Measurements from ENCODE around the gene JAKMIP2. TPM values are rescaled to one million over a fixed set of nuclear protein-coding genes. Genes with fewer than 3 reads are reported as not detected.
"Not testable (repeated sequence)": the region's sequence is repeated elsewhere in the genome, so short reads cannot be mapped to it uniquely, and the experiment has no call there.

Gene JAKMIP2
- total RNA-seq, 4 donors from 2014 or later = 2.1 TPM; not detected in 2

DNA sequence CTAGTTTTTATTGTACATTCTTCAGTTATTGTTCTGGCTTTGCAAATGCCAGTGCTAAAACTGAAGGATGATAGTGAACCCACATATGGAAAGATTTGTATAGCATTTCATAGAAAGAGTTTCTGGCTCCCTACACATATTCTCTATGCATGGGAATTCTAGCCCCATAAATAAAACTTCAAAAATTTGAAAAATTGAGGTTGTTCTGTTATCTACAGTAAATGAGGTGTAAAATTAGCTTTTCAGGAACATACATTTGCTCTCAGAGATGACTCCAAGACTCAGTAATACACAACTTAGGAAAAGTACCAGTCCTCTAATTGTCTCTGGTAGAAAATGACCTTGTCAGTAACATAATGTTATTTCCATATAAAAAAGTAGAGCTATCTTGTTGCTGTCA is 192.4 kb downstream of the JAKMIP2 start:
- no peak overlapping the region for H3K27ac ChIP-seq
- no peaks in the 10 kb centered on the region for H3K9me3 ChIP-seq
- H3K4me1 ChIP-seq = no peaks in the 10 kb centered on the region
- H3K36me3 ChIP-seq = no peaks in the 10 kb centered on the region
- no peak for TF ChIP-seq POLR2A (IDR thresholded peaks at IDR 0.05)
- no peak for TF ChIP-seq CTCF (IDR thresholded peaks at IDR 0.05)
- DNase-seq = no peak
- H3K4me3 ChIP-seq = no peak overlapping the region
- no peaks in the 10 kb centered on the region for H3K27me3 ChIP-seq

DNA sequence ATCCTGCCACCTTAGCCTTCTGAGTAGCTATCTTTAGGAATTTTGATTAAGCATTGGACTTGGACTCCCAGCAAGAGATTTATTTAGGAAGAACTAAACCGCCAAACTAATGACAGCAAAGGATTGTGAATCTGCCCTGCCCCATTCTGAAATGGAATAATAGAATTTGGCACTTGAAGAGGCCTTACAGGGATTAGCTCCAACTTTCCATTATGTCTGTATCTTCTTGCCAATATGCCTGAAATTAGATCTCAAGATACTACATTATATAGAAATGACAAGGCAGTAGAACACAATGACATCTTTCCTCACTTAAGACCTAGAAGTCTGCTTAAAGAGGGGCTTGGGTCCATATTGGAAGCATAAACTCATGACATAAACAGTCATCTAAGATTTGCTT is 195.7 kb downstream of the JAKMIP2 start:
- Histone ChIP-seq H3K27me3 (no peaks in the 10 kb centered on the region), H3K4me1 (no peaks in the 10 kb centered on the region), H3K27ac (no peak overlapping the region), H3K36me3 (no peaks in the 10 kb centered on the region), H3K4me3 (no peak overlapping the region), H3K9me3 (no peaks in the 10 kb centered on the region)
- DNase-seq = no peak
- TF ChIP-seq POLR2A (IDR thresholded peaks at IDR 0.05) = no peak
- no peak for TF ChIP-seq CTCF (IDR thresholded peaks at IDR 0.05)

DNA sequence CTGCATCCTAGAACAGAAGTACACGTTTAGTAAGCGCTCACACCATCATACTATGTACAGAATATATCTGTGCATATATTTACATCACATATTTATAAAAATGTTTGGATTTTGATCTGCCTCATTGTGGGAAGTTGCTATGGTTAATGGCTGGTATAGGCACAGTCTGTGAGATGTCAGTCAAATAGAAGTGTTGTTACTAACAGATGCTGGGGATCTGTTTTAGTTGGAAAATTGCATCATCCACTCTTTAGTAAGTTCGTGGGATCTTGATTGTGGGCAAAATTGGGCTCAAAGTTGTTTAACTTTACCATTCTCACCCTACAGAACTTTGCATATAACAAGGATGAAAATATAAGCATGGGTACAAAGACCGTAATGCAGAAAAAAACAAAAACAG is 196.3 kb downstream of the JAKMIP2 start:
- TF ChIP-seq CTCF (IDR thresholded peaks at IDR 0.05) = no peak
- TF ChIP-seq POLR2A (IDR thresholded peaks at IDR 0.05) = no peak
- Histone ChIP-seq H3K36me3 (no peaks in the 10 kb centered on the region), H3K4me3 (no peak overlapping the region), H3K4me1 (no peaks in the 10 kb centered on the region), H3K27ac (no peak overlapping the region), H3K27me3 (no peaks in the 10 kb centered on the region), H3K9me3 (no peaks in the 10 kb centered on the region)
- no peak for DNase-seq

DNA sequence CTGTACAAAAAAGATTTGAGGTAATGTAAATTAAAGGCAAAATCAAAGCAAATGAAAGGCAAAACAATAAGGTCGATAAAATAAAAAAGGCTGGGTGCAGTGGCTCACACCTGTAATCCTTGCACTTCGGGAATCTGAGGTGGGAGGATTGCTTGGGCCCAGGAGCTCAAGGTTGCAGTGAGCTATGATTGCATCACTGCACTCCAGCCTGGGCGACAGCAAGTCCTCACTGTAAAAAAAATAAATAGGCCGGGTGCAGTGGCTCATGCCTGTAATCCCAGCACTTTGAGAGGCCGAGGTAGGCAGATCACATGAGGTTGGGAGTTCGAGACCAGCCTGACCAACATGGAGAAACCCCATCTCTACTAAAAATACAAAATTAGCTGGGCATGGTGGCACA is 200.3 kb downstream of the JAKMIP2 start:
- H3K27me3 ChIP-seq, H3K27ac ChIP-seq: not testable (repeated sequence)

GRCh38 chr5:147580418-147580817 is 202.1 kb downstream of the JAKMIP2 start:
- not testable (repeated sequence) for H3K36me3 ChIP-seq, DNase-seq, H3K4me1 ChIP-seq, H3K27me3 ChIP-seq, H3K27ac ChIP-seq, H3K9me3 ChIP-seq, H3K4me3 ChIP-seq

More for the DNA sequence above, 200.3 kb downstream of the JAKMIP2 start:
- not testable (repeated sequence) for H3K4me1 ChIP-seq, DNase-seq, H3K9me3 ChIP-seq, H3K4me3 ChIP-seq, H3K36me3 ChIP-seq

DNA sequence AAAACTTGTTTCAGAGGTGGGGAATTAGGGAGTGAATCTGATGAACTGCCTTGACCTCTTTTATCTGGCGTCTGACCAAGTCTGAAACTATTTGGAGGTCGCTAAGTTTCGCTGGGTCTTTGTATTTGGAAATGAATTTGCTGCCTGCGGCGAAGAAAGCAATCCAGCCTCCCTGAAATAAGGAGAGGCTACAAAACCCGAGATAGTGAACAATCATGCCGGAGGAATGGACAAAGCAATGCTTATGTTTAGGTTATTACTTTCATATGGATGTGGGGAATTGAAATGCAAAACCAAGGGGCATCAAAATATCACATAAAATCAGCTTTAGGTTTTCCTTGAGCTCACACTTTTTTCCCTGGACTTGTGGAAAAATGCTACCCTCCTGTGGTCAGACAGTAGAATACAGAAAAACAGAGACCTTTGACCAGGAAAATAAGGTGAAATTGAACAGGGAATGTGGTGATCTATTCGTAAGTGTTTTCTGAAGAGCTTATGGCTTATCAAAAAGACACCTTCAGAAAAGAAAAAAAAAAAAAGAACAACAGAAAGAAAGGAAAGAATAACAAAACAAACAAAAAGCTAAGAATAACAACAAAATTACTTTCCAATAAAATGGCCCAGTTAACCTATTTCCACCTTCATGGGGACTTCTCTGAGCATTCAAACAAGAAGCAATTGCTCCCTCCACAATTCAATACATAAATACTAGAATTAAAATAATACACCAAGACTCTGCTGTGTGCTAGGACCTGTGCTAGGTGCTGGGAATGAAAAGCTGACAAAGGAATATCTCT is 204.1 kb downstream of the JAKMIP2 start:
- TF ChIP-seq POLR2A (IDR thresholded peaks at IDR 0.05) = no peak
- TF ChIP-seq CTCF (IDR thresholded peaks at IDR 0.05) = peak in 5 of 6 experiments; percentile 17 to 62 (median 61)
- Histone ChIP-seq H3K27ac (no peak overlapping the region), H3K4me3 (no peak overlapping the region), H3K4me1 (no peaks in the 10 kb centered on the region), H3K36me3 (no peaks in the 10 kb centered on the region), H3K9me3 (no peaks in the 10 kb centered on the region), H3K27me3 (no peaks in the 10 kb centered on the region)
- no peak for DNase-seq

Measured in Peyer's patch (tissue), 4 donors.